ENCODE results near the gene SCN1B.
A peak's percentile ranks its signal among the peaks of the same experiment; 100 is the strongest.

The SCN1B gene

DNA sequence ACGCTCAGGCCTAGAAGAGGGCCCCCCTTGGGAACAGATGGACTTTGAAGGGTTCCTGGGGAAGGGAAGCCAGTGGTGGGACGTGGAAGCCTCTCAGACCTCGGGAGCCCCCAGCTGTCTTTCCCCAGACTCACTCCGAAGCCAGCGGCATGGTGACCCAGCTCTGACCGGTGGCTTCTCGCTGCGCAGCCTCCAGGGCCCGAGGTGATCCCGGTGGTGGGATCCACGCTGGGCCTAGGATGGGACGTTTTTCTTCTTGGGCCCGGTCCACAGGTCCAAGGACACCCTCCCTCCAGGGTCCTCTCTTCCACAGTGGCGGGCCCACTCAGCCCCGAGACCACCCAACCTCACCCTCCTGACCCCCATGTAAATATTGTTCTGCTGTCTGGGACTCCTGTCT is 35.9 kb downstream of the SCN1B start:
- FAIRE-seq (no peak), DNase-seq (ENCODE audit: extremely low spot score, insufficient read length, low read depth) (no peak)

DNA sequence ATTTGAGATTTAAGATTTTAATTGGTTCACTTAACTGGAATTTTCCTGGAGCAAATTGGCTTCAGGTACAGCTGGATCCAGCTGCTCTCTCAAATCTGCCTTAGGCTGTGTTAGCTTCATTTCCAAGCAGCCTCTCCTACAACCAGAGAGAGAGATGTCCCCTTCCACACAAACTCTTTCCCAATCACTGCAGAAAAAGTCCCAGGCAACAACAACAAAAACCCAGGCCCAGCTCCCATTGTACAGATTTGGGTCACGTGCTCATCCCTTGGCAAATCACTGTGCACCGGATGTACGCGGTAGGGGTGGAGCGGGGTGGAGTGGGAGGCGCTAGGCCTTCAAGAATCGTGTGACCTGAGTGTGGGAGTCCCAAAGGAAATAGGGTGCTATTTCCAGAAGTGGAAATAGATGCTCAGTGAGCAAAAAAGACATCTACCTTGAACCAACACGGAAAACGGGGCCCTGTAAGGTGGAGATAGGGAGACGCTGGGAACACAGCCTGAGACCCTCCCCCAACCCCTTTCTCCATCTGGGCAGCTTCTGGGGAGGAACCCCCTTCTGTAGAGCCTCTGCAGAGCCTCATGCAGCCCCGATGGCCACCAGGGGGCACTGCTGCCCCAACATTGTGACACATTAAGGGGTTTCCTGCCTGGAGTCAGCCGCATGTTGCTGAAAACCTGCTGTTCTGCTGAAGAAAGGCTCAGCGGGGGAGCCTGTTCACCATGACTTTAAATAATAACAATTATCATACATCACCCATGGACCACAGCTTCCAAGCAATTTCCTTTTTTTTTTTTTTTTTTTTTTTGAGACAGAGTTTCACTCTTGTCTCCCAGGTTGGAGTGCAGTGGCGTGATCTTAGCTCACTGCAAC is 36.7 kb downstream of the SCN1B start:
- DNase-seq (ENCODE audit: extremely low spot score, insufficient read length, low read depth) (peak; percentile 80), FAIRE-seq (peak; percentile 96)

DNA sequence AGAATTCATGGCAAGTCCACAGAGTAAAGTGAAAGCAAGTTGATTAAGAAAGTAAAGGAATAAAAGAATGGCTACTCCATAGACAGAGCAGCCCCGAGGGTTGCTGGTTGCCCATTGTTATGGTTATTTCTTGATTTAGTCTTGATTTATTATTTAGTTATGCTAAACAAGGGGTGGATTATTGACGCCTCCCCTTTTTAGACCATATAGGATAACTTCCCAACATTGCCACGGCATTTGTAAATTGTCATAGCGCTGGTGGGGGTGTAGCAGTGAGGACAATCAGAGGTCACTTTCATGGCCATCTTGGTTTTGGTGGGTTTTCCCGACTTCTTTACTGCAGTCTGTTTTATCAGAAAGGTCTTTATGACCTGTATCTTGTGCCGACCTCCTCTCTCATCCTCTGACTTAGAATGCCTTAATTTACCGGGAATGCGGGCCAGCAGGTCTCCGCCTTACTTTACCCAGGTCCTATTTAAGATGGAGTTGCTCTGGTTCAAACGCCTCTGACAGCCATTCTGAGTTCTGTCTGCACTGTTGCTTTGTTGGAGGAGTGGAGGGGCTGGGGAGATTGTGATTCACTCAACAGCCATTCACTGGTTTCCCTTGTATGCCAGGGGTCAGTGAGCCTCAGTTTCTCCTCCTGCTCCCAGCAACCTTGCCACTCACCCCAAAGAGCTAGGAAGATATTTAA is 38.8 kb downstream of the SCN1B start:
- DNase-seq (ENCODE audit: extremely low spot score, insufficient read length, low read depth) (no peak), FAIRE-seq (no peak)

DNA sequence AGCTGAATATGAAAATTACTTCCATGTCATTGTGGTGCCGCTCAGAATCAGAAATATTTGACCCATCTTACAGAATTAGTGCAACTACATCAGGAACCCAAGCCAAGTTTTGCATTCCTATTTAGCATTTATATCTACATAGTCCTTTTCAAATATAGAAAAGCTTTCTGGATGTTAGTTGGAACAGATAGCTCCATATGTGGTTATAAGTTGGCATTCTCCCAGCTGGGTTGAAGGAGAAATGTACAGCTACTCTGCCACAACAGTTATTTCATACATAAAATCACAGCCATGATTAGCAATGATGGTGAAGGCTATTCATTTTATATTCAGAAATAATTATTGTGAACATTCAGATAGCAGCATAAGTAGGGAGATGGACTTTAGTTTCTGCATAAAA is 39.4 kb downstream of the SCN1B start:
- DNase-seq (ENCODE audit: extremely low spot score, insufficient read length, low read depth) (no peak), FAIRE-seq (no peak)

DNA sequence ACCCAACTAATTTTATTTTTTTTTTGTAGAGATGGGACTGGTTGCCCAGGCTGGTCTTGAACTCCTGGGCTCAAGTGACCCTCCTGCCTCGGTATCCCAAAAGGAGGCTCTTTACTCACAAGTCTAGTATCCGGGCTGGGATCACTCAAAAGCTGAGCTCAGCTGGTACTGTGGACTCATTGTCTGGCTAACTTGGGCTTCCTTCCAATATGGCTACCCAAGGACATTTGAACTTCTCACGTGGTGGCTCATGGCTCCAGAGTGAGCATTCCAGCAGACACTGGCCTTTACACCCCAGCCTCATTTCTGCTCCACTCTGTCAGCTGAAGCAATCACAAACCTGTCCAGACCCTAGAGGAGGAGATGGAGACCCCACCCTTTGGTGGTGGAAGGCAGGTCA is 40.2 kb downstream of the SCN1B start:
- DNase-seq (ENCODE audit: extremely low spot score, insufficient read length, low read depth), result no peak
- no peak for FAIRE-seq

DNA sequence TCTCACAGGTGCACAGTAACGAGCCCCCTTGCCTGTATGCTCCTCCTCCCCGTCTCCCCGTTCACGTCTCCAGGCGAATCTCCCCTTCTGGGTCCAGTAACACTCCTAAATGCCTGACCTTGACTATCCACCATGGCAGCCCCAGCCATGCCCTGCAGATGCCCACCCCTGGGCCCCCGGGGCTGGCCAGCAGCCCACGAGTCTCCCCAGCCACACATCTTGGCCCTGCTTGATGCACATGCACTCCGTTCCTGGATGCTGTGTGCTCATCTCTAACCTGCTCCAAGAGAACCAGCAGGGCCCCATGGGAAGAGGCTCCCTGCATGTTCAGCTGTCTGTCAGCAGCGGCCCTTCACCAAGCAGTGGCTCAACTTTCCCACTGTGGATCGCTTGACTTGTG is 43.2 kb downstream of the SCN1B start:
- no peak for FAIRE-seq
- no peak for DNase-seq (ENCODE audit: extremely low spot score, insufficient read length, low read depth)

DNA sequence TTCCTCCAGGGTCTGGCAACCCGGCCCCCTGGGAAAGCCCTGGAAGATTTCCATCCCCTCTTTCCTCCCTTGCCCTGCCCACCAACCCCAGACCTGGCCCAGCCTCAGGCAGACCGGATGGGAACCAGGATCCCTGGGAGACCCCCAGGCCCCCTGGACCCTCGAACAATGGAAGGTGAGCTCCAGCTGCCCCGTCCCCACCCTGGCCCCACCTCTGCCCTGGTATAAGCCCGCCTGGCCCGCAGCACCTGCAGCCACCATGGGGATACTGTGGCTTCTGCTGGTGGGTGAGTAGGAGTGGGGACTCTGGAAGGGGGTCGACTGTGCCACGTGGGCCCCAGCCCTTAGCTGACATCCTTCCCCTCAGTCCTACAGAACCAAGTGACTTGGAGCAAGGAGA is 43.7 kb downstream of the SCN1B start:
- FAIRE-seq, result no peak
- no peak for DNase-seq (ENCODE audit: extremely low spot score, insufficient read length, low read depth)

DNA sequence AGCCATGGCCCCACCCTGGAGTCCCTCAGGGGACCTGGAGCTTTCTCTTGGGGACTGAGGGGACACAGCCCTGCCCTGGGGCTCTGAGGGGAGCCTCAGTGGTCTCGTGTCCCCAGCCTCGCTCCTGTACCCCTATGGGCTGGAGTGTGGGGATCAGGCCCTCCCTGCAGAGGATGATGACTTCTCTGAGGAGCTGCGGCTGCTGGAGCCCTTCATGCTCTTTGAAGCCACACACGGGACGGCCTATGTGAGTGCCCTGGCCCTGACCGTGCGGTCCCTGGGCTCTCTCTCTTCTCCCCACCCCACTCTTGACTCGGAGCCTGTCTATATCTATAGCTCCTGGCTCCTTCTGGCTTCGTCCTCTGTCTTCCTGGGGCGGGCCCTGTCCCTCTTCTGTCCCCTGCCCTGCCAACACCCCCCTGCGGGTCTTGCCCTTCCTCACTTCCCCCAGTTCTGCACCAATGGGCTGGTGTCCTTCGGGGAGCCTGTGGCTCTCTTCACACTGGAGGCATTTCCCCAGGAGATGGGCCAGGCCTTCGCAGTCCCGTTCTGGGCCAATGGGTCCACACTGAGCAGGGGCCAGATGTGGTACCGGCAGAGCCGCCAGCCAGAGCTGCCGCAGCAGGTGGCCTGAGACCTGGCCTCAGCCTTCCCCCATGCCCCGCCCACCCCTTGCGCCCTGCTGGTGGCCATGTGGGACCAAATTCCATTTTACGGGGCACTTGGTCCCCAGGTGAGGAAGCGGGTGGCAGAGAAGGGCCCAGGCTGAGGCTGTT is 44.3 kb downstream of the SCN1B start:
- no peak for FAIRE-seq
- no peak for DNase-seq (ENCODE audit: extremely low spot score, insufficient read length, low read depth)

DNA sequence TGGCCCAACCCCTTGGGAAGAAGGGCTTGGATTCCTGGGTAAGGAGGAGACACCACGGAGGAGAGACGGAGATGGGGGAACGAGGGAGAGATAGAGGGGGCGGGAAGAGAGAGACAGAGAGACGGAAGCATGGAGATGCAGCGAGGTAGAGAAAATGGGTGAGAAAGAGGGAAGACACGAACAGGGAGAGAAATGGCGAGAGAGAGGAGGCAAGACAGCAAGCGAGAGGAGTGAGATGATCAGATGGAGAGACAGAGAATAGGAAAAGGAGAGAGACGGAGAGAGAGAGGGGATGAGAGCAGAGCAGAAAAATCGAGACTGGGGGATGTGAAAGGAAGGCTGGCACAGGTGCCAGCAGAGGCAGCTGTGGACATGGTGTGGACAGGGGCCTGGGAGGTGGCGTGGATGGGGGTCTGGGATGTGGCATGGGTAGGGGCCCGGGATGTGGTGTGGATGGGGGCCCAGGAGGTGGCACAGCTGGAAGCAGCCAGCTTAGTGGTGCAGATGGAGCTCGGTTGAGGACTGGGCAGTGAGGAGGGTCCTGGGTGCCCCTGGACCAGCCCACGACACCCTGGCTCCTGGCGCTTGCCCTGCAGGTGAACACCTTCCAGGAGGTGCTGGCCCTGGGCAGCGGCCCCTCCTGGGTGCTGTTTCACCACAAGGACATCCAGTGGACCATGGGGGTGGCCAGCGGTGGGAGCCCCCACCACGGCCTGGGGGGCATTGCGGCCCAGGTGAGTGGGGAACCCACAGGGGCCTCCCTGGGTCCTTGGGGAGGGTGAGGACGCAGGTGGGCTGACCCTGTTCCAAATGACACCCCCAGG is 45.1 kb downstream of the SCN1B start:
- FAIRE-seq (no peak), DNase-seq (ENCODE audit: extremely low spot score, insufficient read length, low read depth) (no peak)

DNA sequence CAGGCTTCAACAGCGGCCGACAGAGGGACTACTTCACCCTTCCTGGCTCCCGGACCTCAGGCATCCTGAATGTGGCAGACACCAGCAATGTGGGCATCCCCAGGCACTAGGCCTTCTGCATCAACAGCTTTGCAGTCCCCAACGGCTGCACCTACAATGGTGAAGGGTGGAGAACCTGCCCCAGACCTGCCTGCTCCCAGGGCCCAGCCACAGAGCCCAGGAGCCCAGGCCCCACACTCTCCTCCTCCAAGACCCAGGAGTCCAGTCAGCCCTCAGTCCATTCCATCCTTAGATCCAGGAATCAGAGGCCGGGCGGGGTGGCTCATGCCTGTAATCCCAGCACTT is 45.7 kb downstream of the SCN1B start:
- DNase-seq (ENCODE audit: extremely low spot score, insufficient read length, low read depth) (no peak), FAIRE-seq (no peak)

DNA sequence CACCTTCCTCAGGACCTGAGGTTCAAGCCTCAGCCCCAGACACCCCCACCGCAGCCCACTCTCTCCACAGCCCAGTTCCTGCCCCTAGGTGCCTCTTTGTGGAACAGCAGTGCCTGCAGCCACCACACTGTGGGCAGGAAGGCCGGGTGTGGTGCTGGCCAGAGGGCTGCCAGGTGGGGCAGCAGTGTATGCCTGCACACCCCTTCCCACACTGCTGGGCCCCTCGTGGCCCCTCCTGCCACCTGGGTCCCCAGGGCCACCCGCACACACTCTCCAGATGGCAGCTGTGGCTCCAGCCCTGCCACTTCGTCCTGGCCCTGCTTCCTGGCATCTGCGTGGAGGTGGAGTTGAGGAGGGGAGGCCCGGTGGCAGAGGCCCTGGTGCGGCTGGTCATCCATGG is 46.4 kb downstream of the SCN1B start:
- DNase-seq (ENCODE audit: extremely low spot score, insufficient read length, low read depth) (no peak), FAIRE-seq (no peak)

DNA sequence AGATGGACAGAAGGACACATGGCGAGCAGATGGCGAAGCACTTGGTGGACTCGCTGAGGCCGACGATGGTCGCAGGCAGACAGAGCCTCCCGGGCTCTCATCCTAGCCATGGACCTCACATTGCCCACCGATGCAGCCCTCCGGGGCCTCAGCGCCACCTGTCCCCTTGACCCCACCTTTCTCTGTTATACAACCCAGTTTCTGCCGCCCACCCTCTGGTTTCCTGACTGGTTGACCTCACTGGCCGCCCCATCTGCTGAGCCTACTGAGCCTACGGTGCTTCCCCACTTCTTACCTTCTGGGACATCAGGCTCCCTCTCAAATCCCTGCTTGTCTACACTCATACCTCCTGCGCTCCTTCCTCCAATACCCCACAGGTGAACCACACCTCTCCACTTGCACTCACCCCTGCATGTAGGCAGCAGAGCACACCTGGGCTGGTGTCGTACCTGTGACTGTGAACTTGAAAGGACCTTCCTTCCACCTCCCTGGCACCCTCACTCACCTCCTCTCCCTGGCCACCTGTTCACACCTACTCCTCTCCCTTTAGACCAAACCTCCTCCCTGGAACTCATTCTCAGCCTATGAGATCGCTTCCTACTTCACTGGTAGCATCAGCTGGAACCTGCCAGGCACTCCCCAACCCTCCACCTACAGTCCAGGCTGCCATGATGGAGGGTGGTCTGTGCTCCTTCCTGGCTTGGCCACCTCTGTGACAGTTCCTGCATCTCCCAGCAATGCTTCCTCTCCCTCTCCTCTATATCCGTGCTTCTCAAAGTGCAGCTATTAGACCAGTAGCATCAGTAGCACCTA is 47.3 kb downstream of the SCN1B start:
- FAIRE-seq (no peak), DNase-seq (ENCODE audit: extremely low spot score, insufficient read length, low read depth) (no peak)

DNA sequence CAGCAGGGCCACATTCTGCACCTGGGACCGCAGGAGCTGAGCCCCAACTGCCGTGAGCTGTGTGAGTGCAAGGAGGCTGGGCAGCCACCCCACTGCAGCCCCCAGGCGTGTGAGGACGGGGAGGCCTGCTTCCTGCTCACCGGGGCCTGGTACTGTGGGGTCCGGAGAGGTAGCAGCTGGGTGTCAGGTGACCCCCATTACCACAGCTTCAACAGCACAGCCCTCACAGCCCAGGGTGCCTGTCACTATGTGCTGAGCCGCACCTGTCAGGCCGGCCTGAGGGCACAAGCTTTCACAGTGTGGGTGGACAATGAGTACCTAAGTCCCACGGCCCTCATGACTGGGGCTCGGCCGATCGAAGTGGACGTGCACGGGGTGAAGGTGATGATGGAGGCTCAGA is 49.6 kb downstream of the SCN1B start:
- DNase-seq (ENCODE audit: extremely low spot score, insufficient read length, low read depth) (no peak), FAIRE-seq (no peak)

DNA sequence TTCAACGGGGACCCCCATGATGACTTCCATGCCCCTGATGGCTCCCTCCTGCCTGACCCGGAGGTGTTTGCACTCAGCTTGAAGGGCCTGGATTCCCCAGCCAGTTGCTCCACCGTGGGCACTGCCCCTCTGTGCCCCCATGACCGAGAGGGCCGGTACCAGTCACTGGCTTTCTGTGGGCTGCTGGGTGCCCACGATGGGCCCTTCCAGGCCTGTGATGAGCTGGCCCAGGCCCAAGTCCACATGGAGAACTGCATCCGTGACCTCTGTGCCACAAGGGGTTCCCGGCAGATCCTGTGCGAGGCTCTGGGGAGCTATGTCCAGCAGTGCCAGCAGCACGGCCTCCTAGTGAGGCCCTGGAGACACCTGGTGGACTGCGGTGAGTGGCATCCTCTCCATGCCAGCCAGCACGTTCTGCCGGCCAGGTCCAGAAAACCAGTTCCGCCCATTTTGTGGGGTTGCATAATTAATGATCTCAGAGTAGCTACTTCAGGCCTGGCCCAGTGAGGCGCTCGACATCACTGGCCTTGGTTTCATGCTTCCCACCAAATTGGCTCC is 50.4 kb downstream of the SCN1B start:
- FAIRE-seq (no peak), DNase-seq (ENCODE audit: extremely low spot score, insufficient read length, low read depth) (no peak)

DNA sequence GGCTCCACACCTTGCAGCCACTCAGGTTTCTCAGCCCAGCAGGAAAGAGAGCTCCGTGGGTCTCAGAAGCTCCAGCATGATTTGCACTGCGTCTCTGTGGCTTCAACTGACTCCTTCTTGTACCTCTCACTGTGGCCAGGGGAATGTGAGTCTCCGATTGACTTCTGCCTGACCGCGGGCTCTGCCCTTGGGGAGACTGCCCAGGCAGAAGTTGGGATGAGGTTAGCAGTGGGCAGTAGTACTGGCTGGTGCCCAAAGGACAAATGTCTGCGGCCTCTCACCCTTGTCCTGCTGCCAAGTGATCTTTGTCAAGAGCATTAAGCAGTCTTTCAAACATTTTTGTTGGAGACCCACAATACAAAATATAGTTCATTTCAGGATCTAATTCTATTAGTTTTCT is 50.9 kb downstream of the SCN1B start:
- no peak for DNase-seq (ENCODE audit: extremely low spot score, insufficient read length, low read depth)
- FAIRE-seq, result no peak

DNA sequence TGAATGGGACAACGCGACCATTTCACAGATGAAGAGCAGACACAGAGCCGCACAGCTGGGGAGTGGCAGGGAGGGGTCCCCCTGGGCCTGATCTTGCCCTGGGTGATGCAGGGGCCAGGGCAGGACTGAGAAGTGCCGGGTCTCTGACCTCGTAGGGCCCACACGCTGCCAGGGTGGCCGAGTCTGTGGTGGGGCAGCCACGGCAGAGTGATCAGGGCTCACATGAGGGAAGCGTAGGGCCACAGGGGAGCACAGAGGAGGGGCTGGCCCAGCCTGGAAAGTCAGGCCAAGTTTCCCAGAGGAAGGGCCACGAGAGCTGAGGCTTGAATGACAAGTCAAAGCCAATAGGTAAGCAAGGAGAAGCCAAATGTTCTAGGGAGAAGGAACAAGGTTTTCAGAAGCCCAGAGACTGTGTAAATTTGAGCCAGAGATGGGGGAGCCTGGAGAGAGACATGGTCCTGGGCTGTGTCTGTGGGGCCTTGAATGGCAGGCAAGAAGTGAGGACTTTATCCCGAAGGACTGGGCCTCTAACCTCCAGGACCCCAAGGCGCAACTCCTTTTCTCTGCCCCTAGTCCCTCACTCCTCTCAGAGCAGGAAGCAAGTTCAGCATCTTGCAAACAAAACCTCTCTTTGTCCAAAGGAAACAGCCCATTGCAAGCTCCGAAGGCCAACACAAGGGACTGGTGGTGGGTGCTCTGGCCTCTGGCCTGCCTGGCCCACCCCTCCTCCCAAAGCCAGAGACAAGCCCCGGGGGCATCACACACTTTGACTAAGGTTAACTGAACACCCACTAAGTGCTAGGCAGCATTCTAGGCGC is 53.6 kb downstream of the SCN1B start:
- DNase-seq (ENCODE audit: extremely low spot score, insufficient read length, low read depth) (no peak), FAIRE-seq (peak; percentile 21)

DNA sequence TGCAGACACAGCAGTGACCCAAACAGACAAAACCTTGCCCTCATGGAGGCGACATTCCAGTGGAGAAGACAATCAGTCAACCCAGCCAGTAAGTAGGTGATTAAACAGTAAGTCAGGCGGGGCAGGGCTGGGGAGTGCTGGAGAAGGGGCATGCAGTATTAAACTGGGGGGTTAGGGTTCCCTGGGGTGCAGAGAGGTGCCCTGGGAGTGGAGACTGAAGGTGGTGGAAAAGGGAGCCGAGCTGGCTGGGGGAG is 54.2 kb downstream of the SCN1B start:
- no peak for DNase-seq (ENCODE audit: extremely low spot score, insufficient read length, low read depth)
- FAIRE-seq, result no peak

DNA sequence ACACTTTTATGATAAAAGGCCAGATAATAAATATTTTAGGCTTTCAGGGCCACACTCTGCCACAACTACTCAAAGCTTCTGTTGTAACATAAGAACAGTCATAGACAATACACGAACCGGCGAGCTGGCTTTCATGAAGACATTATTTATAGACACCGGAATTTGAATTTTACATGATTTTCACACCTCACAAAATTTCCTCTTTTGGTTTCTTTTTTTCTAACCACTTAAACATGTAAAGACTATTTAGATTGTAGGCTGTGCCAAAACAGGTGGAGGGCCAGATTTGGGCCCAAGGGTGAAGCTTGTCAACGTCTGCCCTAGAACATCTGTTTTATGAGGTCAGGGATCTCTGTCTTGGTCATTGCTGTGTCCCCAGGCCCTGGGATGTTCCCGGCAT is 55.7 kb downstream of the SCN1B start:
- peak; percentile 37 for DNase-seq (ENCODE audit: extremely low spot score, insufficient read length, low read depth)
- FAIRE-seq, result peak; percentile 81

DNA sequence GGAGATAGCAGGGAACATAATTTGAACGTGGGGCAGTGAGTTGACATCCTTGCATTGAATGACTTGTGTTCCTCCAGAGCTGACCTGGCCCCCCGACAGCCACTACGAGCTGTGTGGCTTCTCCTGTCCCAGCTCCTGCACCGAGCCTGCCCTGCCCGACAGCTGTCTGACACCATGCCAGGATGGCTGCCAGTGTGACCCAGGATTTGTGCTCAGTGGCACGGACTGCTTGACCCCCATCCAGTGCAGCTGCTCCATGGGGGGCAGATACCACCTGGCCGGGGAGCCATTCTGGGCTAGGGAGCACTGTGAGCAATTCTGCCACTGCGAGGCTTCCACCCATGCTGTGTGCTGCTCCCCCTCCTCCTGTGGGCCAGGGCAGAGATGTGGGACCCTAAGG is 56.2 kb downstream of the SCN1B start:
- FAIRE-seq (no peak), DNase-seq (ENCODE audit: extremely low spot score, insufficient read length, low read depth) (no peak)
